GM19193 (cell line): ENCODE results near the gene ANKMY1.

Experiments used
- POLR2A ChIP-seq: IDR thresholded peaks from 4 replicates; pipeline ENCODE4 v1.6.1; 2011; ENCODE audit not compliant: insufficient read depth, insufficient read length; ENCODE audit errors: extremely low read depth

Gene ANKMY1

DNA sequence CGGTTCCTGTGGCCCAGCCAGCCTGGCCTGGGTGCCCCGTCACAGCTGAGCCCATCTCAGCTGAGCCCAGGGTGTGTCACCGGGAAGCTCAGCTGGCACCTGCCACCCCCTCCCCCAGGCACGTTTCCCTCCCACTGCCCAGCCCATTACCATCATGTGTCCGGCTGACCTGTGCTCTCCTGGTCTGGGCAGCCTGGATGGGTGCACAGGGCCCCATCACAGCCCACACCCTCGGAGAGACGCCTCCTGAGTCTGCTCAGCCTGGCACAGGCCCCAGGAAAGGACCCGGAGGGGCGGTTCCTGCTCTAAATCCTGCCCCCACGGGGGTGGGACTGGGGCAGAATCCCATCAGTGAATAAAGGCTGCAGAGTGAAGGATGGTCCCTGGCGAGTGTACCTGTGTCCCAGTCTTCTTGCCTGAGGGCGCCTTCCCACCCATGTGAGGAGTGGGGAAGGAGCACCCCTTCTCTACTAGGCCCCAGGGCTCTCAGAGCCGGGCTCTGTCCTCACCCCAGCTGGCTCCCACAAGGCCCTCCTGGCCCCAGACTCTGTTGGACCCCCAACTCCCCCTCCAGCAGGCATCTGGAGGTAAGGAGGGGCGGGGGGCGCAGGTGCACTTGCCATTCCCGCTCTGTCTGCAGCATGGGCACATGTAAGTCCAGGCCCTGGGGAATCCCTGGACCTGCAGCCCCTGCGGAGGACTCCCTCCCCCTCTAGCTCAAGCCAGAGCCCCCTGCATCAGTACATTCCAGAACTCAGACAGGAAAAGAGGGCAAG is 101.2 kb downstream of the ANKMY1 start:
- TF ChIP-seq POLR2A, result no peak

DNA sequence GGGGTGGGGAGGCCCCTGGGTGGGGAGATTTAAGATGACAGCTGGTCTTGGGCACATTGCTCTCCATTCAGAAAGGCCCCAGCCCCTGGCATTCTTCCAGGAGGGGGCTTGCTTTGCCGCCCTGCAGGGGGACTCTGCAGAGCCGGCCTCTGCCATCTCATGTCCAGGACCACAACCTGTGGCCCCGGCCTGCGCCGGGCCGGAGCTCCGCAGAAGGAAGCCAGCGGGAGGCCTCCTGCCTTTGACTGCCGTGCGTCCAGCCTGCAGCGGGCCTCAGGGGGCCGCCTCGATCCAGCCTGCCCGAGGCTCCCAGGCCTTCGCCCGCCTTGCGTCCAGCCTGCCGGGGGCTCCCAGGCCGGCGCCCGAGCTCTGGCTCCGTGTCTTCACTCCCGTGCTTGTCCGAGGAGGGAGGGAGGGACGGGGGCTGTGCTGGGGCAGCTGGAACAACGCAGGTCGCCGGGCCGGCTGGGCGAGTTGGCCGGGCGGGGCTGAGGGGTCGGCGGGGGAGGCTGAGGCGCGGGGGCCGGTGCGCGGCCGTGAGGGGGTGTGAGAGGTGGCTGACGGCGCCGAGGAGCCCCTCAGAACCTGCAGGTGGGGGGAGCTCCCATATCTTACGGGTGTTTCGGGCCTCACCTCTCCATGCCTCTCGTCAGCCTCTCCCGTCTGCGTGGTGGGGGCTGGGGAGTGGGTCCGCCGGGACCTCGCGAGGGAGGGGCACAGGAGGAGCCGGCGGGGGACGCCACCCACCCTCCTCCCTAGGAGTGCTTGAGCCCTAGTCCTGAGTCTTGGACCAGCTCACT is 101.9 kb downstream of the ANKMY1 start:
- TF ChIP-seq POLR2A, result no peak

DNA sequence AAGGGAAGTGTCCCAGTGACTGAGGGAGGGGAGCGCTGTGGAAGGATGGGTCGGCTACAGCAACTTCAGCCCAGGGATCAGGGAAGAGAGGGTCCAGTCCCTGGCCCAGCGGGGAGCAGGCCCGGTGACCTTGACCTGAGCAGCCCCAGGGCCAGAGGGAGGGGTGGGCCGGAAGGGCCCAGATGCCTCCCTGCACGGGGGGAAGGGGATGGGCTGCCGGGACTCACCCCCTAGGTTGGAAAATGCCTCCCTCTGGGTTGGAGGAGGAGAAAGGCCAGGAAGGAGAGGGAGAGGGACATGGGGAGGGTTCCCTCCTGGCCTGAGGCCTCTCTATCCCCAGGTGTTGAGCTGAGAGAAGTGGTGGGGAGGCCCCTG is 102.5 kb downstream of the ANKMY1 start:
- no peak for TF ChIP-seq POLR2A

DNA sequence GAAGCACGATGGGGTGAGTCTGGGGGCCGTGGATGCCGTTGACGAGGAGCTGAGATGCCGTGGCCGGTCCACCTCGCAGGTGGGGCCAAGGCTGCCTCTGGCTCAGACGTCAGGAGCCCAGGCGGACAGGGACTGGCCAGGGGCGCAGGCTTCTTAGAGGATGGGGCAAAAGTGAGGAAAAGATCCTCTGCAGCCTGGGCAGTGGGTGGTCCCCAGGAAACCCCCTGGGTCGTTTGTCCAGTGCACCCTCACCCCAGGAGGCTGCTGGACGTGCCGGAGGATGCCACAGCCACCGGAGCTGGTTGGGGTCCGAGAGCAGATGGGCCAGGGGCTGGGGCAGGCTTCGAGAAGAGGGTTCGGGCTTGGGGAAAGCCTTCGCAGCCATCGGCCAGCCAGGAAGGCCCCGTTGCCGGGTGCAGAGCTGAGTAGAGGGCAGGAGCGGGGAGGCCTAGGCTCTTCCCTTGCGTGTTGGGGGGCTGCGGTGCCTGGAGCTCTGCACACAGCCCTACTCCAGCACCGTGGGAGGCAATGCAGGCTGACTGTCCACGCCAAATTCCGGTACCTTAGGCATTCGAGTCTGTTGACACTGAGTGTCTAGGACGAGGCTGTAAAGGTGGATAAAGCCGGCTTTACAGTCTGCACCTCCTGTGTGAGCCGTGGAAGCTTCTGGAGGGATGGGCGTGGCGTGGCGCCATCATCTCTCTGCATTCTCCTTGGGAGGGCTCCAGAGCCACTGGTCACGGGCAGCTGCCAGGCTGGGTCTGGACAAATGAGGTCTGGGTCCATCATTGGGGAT is 103.5 kb downstream of the ANKMY1 start:
- no peak for TF ChIP-seq POLR2A

DNA sequence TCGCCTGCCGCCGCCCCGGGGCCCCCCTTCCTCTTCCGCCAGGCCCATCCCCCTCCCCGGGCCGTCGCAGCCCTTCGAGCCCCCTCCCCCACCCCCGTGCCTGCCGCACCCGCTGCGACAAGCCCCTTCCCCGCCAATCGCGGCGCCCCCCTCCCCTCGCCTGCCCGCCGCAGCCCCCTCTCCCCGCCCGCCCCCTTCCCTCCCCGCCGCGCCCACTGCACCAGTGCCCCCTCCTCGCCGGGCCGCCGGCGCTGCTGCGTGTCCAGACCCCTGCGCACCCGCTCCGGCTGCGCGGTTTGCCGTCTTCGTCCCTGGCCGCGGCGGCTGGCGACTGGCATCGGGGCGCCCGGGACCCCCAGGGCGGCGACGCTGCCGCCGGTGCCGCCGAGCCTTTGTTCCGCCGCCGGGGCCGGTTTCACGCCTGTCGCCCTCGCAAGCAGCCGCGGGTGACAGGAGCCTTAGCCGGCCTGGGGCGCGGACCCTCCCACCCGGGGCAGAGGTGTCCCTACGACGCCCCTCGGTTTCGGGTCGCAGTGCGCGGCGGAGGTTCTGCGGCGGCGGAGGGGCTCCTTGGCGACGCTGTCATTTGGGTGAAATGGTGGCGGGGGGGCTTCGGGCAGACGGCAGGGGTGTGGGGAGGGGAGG is 104.2 kb downstream of the ANKMY1 start:
- TF ChIP-seq POLR2A, result no peak

DNA sequence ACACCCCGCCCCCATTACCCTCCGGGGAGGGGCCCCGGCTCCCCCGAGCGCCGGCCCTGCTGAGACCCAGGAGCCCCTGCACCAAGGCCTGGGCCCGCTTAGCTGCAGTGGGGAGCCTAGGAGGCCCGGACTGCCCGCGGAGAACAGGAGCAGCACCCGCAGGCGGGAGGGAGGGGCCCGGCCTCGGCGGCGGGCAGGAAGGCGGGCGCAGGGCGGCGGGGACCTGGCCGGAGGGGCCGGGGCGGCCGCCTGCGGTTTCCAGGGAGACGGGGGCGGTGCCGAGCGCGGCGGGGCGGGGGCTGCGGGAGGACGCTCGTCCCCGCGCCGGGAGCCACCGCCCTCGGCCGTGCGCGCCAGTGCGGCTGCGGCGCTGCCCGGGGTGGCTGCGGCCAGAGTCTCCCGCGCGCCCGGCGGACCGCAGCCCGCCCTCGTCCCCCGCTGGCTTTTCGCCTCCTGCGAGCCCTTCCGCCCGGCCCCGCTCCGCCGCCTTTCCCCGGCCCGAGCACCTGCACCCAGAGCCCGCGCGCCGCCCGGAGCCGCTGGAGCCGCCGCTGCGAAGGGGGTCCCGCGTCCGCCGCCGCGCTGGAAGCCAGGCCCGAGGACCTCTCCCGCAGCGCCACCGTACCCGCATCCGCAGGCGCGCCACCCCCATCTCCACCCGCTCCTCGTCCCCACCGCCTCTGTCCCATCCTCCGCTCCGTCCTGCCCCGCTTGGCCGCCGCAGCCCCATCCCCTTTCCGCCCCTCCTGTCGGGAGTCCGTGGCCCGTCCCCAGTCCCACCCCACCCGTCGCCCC is 105.1 kb downstream of the ANKMY1 start:
- no peak for TF ChIP-seq POLR2A

DNA sequence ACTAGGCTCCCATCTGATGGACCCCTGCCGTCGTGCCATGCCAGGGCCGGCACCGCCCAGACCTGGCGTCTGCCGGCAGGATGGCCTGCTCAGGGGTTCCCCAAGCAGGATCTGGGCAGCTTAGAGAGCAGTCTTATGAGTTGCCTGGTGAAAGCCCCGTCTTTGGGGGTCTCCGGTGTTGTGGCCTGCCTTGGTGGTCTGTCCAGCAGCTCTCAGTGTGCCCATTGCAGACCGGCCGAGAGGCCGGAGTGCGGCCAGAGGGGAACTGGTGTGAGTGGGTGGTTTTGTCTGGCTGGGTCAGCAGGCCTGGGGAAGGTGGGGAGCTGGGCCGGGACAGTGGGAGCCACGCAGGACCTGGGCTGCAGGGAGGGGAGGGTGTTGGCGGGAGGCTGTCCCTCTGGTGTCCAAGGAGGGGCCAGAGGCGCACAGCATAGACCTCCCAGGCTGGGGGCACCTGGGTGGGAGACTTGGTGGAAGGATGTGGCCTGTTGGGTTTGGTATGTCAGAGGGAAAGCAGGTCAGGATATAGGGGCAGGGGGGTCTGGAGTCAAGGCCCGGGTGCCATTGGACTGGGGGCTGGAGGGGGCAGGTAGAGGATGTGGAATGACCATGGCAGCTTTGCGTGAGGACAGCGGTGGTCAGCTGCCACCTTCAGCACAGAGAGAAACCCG is 105.9 kb downstream of the ANKMY1 start:
- TF ChIP-seq POLR2A, result no peak

DNA sequence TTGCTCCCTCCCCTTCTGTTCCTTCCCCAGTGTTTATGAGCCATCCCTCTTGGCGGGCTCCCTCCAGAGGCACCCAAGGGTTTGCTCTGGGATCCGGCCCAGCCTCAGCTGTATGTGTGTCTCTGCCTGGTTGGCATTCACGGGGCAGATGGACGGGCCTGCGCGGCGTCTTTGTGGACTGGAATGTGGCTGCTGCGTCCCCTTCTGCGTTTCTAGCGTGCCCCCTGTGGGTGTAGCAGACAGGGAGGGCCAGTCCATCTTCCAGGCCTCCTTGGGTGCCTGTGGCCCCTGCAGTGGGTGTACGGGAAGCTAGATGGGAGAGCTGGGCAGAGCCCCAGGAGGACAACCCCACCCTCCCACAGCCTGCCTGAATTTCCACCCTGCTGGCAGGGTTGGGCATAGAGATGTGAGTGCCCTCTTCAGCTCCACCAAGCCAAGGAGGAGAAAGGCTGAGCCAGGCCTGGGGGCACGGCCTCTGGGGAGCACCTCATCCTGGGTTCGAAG is 106.6 kb downstream of the ANKMY1 start:
- no peak for TF ChIP-seq POLR2A

DNA sequence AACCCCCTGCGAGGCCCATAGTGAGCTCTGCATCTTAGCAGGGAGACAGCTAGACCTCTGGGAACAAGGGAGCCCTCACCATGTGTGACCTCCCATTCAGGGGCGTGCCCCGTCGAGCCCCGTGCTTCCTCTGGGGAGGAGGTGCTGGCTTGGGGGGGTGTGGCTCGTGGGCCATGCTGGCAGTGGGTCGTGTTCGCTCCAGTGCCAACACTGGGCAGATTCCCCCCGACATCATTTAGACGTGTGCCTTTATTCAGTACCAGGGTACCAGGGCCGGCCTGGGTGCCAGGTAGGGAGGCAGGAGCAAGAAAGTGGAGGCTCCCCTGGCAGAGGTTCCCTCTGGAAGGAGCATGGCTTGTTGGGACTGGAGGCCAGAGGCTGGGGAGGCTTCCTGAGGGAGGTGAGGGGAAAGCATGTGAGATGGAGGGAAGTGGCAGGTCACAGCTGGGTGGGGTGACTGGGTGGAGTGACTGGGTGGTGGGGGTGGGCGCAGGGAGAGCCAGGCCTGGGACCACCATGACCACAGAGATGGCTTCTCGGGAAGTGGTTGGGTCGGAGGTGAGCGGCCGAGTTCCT is 107.2 kb downstream of the ANKMY1 start:
- TF ChIP-seq POLR2A, result no peak

DNA sequence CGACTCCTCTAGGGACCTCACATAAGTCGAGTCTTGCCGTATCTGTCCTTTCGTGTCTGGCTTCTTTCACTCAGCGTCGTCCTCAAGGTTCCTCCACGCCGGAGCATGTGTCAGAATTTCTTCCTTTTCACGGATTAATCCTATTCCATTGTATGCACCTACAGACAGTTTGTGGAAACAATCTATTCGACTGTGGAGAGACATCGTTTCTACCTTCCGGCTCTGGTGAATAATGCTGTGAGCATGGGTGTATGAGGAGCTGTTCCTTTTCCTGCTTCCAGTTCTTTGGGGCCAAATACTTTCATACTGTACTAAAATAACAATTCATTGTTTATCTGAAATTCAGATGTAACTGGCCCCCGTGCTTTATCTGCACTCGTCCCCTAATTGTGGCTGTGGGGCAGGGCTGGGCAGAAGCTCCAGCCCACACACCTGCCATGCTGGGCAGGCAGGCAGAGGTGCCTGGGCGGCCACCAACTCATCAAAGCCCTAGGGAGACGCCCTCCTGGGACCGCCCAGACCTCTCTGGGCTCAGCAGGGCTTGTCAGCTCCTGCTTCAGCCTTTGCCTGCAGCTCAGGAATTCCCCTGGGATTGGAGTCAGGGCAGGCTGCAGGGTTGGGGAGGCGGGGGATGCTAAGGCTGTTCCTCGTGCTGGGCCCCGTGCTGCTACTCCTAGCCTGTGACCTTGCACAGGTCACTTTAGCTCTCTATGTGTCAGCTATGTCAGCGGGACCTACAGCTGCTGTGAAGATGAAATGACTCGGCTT is 107.8 kb downstream of the ANKMY1 start:
- no peak for TF ChIP-seq POLR2A

DNA sequence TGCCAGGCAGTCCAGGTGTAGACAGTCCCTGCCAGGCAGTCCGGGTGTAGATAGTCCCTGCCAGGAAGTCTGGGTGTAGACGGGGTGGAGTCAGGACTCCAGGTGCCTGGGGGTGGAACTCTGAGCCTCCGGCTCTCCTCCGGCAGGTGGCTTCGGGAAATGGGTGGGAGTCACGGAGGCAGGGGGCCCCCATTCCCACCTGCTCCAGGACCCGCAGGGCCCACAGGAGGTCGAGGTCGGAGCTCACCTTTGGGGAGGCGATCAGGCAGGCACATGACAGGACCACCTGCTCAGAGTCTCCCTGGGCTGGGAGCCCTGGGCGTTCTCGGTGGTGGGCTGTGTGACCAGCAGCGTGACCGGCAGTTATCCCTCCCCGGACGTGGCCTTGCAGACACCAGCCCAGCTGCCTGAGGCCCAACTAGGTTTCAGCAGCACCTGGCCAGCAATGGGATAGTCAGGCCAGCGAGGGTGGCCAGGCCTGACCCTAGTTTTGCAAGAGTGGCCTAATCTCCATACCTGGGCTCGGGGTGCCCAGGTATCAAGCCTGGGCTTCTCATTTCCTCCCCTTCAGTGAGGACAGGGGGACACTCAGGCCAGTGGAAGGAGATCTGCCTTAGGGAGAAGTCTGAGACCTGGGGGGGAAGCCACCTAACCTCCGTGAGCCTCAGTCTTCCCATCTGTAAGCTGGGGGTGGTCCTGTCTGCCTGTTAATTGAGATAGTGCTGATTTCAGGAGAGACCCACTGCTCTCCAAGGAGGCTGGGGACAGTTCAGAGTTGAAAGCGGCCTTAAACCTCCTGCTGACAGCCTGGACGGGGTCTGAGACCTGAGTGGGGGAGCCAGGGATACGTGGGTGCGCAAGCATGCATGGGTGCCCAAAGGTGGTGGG is 109.2 kb downstream of the ANKMY1 start:
- TF ChIP-seq POLR2A, result no peak
